Activated T-helper 1 cell treated with anti-CD3 and anti-CD28 coated beads, Interleukin-2, amount 50 U/mL, for 16 hours (primary cell): ENCODE results near the gene IGSF22.
A peak's percentile ranks its signal among the peaks of the same experiment; 100 is the strongest.
"Not testable (repeated sequence)": the region's sequence is repeated elsewhere in the genome, so short reads cannot be mapped to it uniquely, and the experiment has no call there.

Experiments
- DNase-seq, 2 donors: peaks; one replicate each; pipeline ENCODE4 v3.0.0-alpha.2; 2020; ENCODE audit warnings: low read depth in 1 of 2, low spot score in 1 of 2

The IGSF22 gene

DNA sequence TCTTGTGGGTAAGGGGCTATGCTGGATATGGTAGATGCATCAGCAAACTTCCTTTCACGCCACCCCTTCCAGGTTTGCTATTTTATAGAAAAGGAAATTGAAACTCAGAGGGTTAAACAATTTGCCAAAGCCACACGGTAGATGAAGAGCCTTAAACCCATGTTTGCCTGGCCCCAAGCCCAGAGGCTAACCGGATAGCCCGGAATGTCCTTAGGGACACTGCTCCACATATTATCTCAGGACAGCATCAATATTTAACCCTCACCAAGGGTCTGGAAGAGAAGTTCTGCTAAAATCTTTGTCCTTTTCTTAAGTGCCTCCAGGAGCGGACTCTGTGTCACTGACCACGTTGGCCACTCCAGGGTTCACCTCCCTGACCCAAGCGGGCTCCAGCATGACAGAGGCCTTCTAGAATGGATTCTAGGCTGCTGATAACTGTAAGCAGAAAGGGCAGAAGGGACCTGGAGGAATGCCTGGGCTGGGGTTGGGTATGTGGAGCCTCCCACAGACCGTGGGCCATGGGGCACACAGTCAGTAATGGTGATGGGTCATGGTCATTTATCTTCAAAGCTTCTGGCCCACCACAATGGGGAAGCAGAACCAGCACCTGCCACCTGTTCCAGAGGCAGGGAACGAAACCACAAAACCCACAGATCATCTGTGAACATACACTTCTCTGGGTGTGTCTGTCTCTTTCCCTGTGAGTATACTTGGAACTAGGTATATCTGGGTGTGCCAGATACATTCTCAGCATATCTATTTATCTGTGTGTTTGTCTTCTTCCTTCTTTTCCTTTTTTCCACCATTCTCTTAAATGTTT is 32.8 kb downstream of the IGSF22 start:
- DNase-seq, result no peak

DNA sequence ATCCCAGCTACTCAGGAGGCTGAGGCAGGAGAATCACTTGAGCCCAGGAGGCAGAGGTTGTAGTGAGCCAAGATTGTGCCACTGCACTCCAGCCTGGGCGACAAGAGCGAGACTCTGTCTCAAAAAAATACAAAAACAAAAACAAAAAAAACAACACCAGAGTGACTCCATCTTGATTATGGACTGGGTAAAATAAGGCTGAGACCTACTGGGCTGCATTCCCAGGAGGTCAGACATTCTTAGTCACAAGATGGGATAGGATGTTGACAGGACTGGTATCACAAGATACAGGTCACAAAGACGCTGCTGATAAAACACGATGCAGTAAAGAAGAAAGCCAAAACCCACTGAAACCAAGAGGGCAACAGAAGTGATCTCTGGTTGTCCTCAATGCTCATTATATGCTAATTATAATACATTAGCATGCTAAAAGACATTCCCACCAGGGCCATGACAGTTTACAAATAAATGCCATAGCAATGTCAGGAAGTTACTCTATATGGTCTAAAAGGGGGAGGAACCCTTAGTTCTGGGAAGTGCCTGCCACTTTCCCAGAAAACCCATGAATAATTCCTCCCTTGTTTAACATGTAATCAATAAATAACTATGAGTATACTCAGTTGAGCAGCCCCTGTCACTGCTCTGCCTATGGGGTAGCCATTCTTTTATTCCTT is 34.4 kb downstream of the IGSF22 start:
- DNase-seq, result not testable (repeated sequence)

DNA sequence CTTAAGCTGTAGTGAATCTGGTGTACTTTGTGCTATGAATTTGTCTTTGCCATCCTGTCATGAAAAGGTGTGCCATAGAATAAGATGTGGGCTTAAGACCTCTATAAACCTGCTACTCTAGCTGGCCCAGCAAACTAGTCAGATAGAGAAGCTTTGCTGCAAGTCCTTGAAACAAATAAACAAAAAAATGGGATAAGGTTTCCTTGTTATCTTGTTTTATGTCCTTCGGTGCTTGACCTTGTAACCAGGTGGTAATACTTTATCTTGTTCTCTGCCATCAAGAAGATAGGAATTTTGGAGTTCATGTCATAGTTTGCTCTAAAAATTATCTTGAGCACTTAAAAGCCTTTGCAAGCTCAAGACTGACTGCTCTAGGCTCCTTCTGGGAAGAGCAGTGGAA is 41.7 kb downstream of the IGSF22 start:
- no peak for DNase-seq

DNA sequence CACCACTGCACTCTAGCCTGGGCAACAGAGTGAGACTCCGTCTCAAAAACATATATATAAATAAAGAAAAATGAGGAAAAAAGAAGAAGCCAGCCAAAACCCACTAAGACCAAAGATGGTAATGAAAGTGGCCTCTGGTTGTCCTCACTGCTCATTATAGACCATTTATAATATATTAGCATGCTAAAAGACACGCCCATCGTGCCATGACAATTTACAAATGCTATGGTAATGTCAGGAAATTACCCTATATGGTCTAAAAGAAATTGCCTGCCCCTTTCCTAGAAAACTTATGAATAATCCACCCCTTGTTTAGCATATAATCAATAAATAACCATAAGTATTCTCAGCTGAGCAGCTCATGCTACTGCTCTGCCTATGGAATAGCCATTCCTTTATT is 43.5 kb downstream of the IGSF22 start:
- no peak for DNase-seq

DNA sequence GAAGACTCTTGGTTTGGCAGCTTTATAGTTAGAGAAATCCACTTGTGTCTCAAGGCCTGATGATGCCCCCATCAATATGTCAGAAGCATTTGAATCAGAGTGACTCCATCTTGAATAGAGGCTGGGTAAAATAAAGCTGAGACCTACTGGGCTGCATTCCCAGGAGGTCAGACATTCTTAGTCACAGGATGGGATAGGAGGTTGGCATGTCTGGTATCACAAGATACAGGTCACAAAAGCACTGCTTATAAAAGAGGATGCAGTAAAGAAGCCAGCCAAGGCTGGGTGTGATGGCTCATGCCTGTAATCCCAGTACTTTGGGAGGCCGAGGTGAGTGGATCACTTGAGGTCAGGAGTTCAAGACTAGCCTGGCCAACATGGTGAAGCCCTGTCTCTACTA is 44.0 kb downstream of the IGSF22 start:
- not testable (repeated sequence) for DNase-seq

DNA sequence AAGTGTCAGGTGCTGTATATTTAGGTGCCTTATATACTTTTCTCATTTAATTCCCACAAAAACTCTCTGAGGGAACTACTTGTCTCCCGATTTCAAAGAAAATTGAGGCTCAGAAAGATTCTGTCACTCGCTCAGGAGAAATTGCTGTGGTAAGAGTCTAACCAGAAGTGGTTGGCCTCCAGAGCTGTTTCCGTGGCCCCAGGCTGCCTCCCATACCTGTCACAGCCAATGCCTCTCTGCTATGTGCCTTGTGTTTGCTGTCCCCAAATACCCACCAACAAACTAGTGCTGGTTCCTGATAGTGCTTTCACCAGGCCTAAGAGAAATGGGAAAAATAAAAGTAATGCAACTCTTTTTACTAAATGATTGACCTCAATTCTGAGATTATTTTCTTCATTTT is 48.4 kb downstream of the IGSF22 start:
- no peak for DNase-seq

DNA sequence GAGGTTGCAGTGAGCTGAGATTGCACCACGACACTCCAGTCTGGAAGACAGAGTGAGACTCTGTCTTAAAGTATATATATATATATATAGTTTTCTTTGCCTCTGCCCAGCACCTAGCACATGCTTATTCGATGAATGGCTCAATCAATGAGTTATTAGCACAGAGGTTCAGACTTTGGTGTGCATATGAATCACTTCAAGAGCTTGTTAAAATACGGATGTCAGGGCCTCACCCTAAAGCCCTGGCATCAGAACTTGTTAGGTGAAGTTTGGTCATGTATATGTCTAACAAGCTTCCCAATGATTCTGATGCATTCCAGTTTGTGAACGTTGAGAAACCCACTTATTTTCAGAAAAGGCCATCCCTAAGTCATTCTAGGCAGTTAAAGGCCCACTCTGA is 49.2 kb downstream of the IGSF22 start:
- no peak for DNase-seq

GRCh38 chr11:18672209-18672608 is 53.8 kb downstream of the IGSF22 start:
- peak in 1 of 2 donors; percentile 7 for DNase-seq

GRCh38 chr11:18671246-18671645 is 54.7 kb downstream of the IGSF22 start:
- DNase-seq, result no peak

- no peak for DNase-seq
These were observed 56.3 kb downstream of the IGSF22 start for GRCh38 chr11:18669711-18670110.

DNA sequence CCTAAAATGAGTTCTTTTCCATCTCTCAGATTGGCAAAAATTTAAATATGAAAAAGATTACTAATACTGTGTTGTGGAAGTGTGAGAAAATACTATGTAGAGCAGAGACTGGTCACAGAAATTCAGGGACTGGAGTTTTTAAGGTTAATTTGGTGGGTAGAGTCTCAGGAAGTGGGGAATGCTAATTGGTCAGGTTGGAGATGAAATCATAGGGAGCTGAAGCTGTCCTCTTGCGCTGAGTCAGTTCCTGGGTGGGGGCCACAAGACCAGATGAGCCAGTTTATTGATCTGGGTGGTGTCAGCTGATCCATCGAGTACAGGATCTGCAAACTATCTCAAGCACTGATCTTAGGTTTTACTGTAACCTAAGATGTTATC is 56.8 kb downstream of the IGSF22 start:
- DNase-seq, result no peak

- no peak for DNase-seq
These were observed 57.9 kb downstream of the IGSF22 start for GRCh38 chr11:18668131-18668530.

DNA sequence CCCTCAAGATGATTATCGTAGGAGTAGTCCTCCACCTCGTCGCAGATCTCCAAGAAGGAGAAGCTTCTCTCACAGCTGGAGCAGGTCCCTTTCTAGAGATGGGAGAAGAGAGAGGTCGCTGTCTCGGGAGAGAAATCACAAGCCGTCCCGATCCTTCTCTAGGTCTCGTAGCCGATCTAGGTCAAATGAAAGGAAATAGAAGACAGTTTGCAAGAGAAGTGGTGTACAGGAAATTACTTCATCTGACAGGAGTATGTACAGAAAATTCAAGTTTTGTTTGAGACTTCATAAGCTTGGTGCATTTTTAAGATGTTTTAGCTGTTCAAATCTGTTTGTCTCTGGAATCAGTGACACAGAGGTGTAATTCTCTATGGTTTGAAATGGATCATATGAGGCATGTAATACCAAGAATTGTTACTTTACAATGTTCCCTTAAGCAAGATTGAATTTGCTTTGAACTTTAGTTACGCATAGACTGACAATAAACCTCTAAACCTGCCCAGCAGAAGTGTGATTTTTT is 60.6 kb downstream of the IGSF22 start:
- not testable (repeated sequence) for DNase-seq

GRCh38 chr11:18657673-18658072 is 68.3 kb downstream of the IGSF22 start:
- no peak for DNase-seq
